ENCODE results near the gene LHCGR. TPM values are rescaled to one million over a fixed set of nuclear protein-coding genes. Genes with fewer than 3 reads are reported as not detected.
"Not testable (repeated sequence)": the region's sequence is repeated elsewhere in the genome, so short reads cannot be mapped to it uniquely, and the experiment has no call there.

Gene LHCGR
- total RNA-seq, 4 donors from 2014 or later = 0.19 TPM; not detected in 3

DNA sequence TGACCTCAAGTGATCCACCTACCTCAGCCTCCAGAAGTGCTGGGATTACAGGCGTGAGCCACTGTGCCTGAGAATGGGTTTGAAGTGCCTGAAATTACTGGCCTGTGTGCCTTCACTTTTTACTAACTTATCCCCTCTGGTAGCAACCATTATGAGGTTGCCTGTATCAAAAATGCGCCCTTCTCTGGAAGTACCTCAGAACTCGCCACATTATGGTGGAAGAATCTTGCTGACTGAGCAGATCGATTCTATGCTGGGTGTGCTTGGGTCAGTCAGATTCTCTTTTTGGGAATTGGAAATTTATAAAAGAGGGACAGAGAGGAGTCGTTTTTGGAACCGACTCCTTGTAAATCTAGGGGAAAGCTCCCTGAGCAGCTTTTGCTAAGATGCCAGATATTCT is 8.2 kb downstream of the LHCGR start:
- intact Hi-C loops (cut with DNase I; ENCODE audit: low total_unique reads) = no loop called here
- no peak overlapping the region for H3K4me3 ChIP-seq (ENCODE audit: low read depth, poor library complexity, severe bottlenecking)
- WGBS, 2 donors = 89 to 92% methylated on average over 6 of the region's 6 CpGs
- no peak for TF ChIP-seq POLR2A (IDR thresholded peaks at IDR 0.05)
- TF ChIP-seq, protein P1, sequence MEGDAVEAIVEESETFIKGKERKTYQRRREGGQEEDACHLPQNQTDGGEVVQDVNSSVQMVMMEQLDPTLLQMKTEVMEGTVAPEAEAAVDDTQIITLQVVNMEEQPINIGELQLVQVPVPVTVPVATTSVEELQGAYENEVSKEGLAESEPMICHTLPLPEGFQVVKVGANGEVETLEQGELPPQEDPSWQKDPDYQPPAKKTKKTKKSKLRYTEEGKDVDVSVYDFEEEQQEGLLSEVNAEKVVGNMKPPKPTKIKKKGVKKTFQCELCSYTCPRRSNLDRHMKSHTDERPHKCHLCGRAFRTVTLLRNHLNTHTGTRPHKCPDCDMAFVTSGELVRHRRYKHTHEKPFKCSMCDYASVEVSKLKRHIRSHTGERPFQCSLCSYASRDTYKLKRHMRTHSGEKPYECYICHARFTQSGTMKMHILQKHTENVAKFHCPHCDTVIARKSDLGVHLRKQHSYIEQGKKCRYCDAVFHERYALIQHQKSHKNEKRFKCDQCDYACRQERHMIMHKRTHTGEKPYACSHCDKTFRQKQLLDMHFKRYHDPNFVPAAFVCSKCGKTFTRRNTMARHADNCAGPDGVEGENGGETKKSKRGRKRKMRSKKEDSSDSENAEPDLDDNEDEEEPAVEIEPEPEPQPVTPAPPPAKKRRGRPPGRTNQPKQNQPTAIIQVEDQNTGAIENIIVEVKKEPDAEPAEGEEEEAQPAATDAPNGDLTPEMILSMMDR (IDR thresholded peaks at IDR 0.05) = no peak
- no peak for DNase-seq (ENCODE audit: low spot score in 2 of 2)

DNA sequence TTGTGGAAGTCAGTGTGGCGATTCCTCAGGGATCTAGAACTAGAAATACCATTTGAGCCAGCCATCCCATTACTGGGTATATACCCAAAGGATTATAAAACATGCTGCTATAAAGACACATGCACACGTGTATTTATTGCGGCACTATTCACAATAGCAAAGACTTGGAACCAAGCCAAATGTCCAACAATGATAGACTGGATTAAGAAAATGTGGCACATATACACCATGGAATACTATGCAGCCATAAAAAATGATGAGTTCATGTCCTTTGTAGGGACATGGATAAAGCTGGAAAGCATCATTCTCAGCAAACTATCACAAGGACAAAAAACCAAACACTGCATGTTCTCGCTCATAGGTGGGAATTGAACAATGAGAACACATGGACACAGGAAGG is 16.3 kb downstream of the LHCGR start:
- WGBS, 2 donors = 92 to 96% methylated on average over 4 of the region's 4 CpGs
- H3K4me3 ChIP-seq (ENCODE audit: low read depth, poor library complexity, severe bottlenecking) = not testable (repeated sequence)

DNA sequence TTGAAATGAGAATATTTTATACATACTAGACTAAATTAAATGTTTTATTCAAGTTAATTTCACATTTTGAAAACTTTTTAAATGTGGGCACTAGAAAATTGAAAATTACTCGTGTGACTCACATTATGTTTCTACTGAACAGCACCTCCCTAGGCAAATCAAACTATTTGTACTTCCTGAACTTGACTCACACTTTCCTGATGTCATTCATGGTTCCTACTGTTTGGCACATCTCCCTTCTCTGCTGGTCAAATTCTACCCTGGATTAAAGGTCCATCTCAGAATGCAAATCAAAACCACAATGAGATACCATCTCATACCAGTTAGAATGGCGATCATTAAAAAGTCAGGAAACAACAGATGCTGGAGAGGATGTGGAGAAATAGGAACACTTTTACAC is 16.7 kb downstream of the LHCGR start:
- intact Hi-C loops (cut with DNase I; ENCODE audit: low total_unique reads) = no loop called here
- H3K4me3 ChIP-seq (ENCODE audit: low read depth, poor library complexity, severe bottlenecking) = no peak overlapping the region
- TF ChIP-seq, protein P1 (IDR thresholded peaks at IDR 0.05) = no peak
- no peak for TF ChIP-seq POLR2A (IDR thresholded peaks at IDR 0.05)
- WGBS, 2 donors = 64 to 80% methylated on average over 2 of the region's 2 CpGs
- no peak for DNase-seq (ENCODE audit: low spot score in 2 of 2)

More for the DNA sequence above, 16.3 kb downstream of the LHCGR start:
- intact Hi-C loops (cut with DNase I; ENCODE audit: low total_unique reads); DNase-seq (ENCODE audit: low spot score in 2 of 2): not testable (repeated sequence)

DNA sequence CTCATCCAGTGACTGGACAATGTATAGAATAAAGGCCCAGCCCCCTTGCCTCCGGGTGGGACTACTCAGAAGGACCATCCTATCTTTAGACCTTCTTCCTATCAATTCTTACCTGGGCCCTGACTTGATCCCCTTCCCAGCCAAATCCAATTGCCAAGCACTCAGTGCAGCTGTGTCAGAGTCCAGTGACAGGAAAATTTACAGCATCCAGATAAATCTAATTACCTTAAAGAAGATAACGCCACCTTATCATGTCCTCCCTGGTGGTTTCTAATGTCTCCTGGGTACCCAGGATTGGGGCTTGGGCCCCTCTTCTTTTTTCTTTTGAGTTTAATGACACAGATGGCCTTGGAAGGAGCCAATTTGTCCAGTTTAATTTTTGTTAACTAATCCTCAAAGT is 19.3 kb downstream of the LHCGR start:
- TF ChIP-seq, protein P1 (IDR thresholded peaks at IDR 0.05) = no peak
- no peak for TF ChIP-seq POLR2A (IDR thresholded peaks at IDR 0.05)
- no peak overlapping the region for H3K4me3 ChIP-seq (ENCODE audit: low read depth, poor library complexity, severe bottlenecking)
- intact Hi-C loops (cut with DNase I; ENCODE audit: low total_unique reads) = no loop called here
- 78 to 82% methylated on average over 2 of the region's 2 CpGs for WGBS, 2 donors
- DNase-seq (ENCODE audit: low spot score in 2 of 2) = no peak

DNA sequence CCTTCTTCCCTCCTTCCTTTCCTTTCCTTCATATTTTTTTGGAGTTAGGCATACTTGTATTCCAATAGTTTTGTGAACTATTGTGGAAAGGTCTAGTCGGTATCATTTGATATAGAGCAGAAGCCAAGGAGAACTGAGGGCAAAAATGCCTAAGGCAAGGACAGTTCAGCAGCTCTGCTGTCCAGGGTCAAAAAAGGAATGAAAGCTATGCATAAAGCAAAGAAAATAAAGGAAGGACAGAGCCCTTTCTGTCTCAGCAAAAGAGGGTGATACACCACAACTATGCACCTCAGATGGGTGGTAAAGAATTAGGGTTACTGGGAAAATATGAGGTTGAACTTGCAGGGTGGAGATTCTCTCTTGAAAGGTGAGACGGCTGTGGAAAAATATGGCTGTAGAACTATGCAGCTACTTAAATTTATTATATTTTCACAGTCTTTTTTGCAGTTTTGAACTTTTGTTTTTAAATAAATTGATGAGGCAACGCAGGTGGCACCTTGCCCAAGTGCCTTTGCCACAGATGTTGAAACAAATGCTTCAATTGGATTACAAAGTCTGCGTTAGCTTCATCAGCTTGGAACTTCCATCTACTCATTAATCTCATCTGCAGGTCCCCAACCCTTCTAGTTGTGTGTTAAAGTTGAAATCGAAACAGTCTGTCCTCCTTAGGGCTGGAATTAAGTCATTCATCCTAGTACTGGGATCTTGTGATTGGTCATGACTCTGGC is 20.8 kb downstream of the LHCGR start:
- DNase-seq (ENCODE audit: low spot score in 2 of 2) = no peak
- intact Hi-C loops (cut with DNase I; ENCODE audit: low total_unique reads) = no loop called here
- TF ChIP-seq POLR2A (IDR thresholded peaks at IDR 0.05) = no peak
- TF ChIP-seq, protein P1 (IDR thresholded peaks at IDR 0.05) = no peak
- no peak overlapping the region for H3K4me3 ChIP-seq (ENCODE audit: low read depth, poor library complexity, severe bottlenecking)
- WGBS, 2 donors = 36 to 39% methylated on average over 5 of the region's 5 CpGs

DNA sequence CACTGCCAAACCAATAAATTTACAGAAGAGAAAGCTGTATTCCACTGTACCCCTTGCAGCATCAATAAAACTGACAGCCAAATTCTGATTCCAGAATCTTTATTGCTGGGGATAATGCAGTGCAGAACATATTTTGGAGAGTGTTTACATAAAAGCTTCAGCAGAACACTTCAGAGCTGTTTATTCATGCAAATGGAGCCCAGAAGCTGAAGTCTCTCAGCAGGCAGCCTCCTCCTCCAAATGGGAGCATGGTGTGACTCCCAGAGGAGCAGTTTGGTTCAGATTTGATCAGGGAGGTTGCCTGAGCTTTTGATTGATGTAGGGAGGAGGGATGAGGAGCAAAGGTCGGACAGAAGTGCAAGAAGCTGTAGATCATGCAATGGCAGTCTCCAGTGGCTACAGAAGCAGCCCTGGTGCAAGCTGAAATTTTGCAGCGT is 22.4 kb downstream of the LHCGR start:
- WGBS, 2 donors = 6 to 21% methylated on average over 2 of the region's 2 CpGs
- no peak for TF ChIP-seq POLR2A (IDR thresholded peaks at IDR 0.05)
- intact Hi-C loops (cut with DNase I; ENCODE audit: low total_unique reads) = no loop called here
- H3K4me3 ChIP-seq (ENCODE audit: low read depth, poor library complexity, severe bottlenecking) = no peak overlapping the region
- DNase-seq (ENCODE audit: low spot score in 2 of 2) = no peak

DNA sequence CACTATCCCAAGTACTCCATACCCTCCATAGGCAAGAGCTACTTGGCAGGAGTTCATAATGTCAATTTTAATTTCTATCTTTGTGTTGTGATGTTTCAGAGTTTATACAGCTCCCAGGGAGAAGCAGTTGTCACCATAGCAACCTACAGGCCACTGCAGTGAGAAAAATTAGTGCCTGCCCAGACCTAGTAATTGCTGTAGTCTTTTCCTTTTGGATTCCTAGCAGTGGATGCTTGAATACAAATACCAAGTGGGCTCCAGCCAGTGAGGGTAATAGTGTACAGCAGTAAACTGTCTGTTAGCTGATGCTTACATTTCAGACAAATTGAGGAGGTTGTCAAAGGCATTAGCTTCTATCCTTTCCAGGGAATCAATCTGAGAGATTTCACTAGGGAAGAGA is 26.7 kb downstream of the LHCGR start:
- H3K4me3 ChIP-seq (ENCODE audit: low read depth, poor library complexity, severe bottlenecking) = no peak overlapping the region
- no peak for TF ChIP-seq POLR2A (IDR thresholded peaks at IDR 0.05)
- TF ChIP-seq, protein P1 (IDR thresholded peaks at IDR 0.05) = no peak
- DNase-seq (ENCODE audit: low spot score in 2 of 2) = no peak
- intact Hi-C loops (cut with DNase I; ENCODE audit: low total_unique reads) = no loop called here

Data from lower leg skin (tissue), 4 donors.